T-helper 9 cell (primary cell): Measurements from ENCODE around the gene NEDD8.

Source experiments
- DNase-seq: peaks from one replicate; pipeline ENCODE4 v3.0.0-alpha.2; 2020

Gene NEDD8

DNA sequence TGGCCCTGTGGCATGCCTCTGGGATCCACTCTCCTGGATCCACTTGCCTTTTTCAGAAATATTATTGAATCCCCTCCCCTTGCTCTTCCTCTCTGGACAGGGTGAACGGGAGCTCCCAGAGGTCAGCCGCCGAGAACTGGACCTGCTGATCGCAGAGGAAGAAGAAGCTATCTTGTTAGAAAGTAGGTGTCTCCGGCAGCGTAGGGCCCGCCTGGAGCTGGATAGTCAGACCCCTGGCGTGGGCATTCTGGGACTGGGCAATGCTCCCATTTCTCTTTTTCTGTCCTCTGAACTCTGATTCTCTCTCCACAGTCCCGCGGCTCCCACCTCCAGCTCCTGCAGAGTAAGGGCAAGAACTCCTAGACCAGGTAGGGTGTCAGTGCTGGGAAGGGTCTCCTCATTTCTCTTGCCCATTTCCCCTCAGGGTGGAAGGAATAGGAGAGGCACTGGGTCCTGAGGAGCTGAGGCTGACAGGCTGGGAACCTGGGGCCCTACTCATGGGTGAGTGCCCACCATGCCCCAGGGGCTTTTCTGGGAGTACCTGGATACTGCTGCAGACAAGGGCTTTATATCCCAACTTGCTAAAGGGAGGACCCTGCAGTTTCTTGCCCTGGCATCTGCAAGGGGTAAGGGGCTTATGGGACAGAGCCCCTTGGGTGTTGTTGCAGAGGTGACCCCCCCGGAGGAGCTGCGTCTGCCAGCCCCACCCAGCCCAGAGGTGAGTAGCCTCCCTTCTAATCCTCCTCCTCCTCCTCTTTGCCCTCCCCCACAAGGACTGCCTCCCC lies 54.9 kb downstream of the NEDD8 start:
- DNase-seq, result no peak

DNA sequence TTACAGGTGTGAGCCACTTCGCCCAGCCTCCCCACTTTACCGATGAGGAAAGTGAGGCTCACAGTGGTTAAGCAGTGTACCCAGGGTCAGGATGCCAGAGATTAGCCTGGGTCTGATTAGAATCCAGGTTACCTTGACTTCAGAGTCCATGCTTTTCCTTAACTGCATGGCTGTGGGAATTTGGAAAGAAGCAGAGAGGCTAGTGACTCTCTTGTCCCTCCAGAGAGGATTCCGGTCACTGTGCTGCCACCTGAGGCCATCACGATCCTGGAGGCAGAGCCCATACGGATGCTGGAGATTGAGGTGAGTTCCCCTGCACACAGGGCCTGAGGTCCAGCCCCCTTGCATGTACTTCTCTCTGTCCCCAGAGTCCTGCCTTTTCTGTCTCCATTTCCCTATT lies 55.6 kb downstream of the NEDD8 start:
- DNase-seq, result no peak

DNA sequence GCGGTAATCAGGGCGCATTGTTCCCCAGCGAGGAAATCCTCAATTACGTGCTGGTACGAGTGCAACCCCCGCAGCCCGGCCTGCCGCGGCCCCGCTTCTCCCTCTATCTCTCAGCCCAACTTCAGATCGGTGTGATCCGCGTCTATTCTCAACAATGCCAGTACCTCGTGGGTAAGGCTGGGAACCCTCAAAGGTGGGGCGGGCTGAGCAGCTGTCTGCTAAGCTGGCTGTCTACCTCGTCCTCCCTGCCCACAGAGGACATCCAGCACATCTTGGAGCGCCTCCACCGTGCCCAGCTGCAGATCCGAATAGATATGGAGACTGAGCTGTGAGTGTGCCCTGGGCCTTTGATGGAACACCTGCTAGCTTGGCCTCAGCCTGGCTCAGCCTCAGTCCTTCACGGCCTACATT lies 59.3 kb downstream of the NEDD8 start:
- DNase-seq, result no peak

DNA sequence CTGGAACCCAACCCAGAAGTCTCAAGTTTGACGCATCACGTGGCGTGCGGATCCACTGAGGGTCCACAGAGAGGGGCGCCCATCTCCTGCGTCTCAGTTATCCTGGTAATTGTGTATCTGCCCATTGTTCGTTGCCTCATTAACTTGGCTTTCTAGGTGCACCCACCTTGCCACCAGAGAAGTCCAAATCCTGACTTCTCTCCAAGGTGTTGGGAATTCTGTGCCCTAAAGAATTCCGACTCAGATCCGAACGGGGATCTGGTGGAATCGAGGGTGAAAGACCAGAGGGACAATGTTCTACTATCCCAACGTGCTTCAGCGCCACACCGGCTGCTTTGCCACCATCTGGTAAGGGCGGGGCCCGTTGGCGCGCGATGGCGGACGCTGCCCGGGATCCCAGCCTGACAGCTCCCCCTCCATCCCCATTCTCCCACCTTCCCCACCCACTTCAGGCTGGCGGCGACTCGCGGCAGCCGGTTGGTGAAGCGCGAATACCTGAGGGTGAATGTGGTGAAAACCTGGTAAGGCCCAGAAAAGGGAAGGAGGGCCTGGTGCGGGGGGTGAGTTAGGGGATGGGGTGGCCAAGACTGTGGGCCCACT lies 59.8 kb downstream of the NEDD8 start:
- DNase-seq, result no peak

DNA sequence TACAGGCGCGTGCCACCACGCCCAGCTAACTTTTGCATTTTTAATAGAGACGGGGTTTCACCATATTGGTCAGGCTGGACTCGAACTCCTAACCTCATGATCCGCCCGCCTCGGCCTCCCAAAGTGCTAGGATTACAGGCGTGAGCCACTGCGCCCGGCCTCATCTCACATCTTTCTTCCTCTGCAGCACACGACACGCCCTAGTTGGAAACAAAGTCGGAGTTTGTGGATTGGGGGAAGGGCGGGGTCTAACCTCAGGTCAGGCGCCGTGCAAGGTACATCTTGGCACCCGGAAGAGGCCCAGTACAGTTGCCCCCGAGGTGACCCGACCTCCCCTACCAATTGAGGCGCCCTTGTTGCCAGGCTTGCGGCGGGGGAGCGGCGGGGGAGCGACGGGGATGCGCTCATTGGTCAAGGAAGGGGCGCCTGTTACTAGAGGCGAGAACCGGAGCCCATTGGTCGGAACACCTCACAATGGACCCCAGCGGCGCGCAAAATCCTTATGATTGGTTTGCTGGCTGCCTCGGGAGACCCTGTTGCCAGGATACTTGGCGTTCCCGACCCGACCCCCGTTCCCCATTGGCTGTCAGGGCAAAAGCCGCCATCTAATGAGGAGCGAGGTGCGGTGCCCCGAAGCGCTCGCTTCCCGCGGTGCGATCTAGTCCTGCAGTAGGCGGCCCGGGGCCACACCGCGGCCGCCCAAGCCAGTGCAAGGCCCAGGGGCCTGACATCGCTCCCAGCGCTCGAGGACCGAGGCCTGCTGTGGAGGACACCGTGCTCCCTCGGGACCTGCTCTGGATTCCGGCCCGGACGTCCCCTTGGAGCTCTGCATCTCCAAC lies 60.5 kb downstream of the NEDD8 start, which contains the start of gene REC8:
REC8 (plus strand) TSS at position 659 of the 839 bp plus-strand sequence. CDS start 473 bp downstream, outside the sequence.
- peak; percentile 49 for DNase-seq

DNA sequence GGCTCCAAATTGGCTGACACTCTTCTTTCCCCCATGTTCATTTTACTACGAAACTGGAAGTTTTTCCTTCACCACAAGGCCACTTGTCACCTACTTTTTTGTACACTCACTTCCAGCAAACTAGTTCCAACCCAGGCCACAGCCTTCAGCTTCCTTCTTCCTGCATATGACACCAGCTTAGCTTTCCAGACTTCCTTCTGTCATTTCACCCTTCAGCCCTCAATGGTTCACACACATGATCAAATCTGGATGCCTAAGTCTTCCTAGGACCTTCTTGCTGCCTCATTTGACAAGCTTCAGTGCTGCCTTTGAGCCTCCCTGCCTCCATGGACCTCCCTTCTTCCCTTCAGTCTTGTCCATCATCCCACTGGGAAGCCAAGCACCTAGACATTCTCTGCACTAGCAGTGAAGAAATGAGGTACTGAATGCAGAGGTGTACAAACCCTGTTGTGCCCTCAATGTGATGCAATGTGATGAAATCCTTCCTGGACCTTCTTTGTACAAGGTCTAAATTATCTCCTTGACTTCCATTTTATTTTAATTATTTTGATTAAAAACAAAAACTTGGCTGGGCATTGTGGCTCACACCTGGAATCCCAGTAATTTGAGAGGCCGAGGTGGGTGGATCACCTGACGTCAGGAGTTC lies 64.6 kb downstream of the NEDD8 start:
- no peak for DNase-seq
